ENCODE data around the gene AURKAIP1.
A peak's percentile ranks its signal among the peaks of the same experiment; 100 is the strongest.

Gene AURKAIP1

DNA sequence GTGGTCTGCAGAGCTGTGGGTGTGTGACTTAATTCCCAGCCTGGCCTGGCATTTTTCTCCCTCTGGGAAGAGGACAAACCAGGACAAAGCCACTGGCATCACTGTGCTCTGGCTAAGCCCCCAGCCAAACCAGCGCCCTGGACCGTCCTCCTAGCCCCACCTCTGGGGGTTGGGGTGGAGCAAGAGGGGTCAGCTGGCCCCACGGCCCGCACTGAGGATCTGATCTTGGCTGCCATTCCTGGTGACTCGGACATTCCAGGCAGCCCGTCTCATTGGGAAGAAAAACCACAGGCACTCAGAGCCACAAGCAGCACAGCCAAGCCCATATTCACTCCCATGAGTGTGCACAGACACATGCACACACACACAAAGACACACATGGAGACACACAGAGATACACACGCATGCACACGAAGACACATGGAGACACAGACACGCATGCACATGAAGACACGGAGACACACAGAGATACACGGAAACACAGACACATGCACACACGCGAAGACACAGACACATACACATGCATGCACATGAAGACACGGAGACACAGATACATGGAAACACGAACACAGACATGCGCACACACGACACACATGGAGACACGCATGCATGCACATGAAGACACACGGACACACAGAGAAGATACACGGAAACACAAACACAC is 14.4 kb downstream of the AURKAIP1 start:
- TF ChIP-seq FOXP2 (optimal IDR thresholded peaks at IDR 0.05; ENCODE audit: borderline replicate concordance, extremely low read depth, extremely low read length, insufficient read depth) (no peak), TAF1 (IDR thresholded peaks at IDR 0.05; ENCODE audit: borderline replicate concordance, insufficient read depth, low read length) (0 out of 2 replicates have a peak, but pooled peaks have one; percentile 17)

DNA sequence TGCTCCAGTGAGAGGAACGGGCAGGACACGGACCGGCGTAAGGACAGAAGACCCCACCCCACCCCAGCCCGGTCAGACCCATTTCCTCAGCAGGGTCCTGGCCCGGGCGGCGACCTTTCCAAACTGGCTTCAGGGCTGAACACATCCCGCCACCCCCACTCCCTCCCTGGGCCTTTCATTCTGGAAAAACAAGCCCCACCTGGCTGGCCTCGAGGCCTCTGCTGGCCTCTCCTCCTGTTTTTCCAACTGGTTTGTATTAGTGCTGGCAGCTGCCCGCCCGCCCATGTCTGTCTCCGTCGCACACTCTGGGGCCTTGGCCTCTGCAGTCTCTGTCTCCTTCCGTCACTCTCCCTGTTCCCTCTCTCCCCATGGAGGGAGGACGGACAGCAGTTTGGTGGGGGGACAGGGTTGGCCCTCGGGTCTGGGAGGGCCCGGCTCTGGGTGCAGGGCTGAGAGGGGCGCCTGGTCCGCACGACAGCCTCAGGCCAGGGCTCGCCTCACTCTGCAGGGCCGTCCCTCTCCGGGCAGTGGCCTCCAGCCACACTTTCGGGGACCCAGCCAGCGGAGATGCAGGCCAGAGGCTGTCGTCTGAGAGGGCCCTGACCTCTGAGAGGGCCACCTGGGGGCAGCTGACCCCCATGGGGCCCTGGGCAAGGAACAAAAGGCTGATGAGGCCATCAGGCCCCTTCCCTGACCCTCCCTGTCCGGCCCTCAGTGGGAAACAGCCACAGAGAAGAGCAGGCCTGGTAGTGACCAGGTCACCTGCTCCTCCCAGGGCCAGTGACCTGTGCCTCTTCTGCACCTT is 15.1 kb downstream of the AURKAIP1 start:
- TF ChIP-seq SIN3A (IDR thresholded peaks at IDR 0.05; ENCODE audit: borderline replicate concordance, insufficient read depth, low read length) (no peak), FOXP2 (optimal IDR thresholded peaks at IDR 0.05; ENCODE audit: borderline replicate concordance, extremely low read depth, extremely low read length, insufficient read depth) (no peak), POLR2AphosphoS5 (IDR thresholded peaks at IDR 0.05; ENCODE audit: low read depth, low read length) (peak; percentile 47; the same call in 1 of the 2 replicates), TAF1 (IDR thresholded peaks at IDR 0.05; ENCODE audit: borderline replicate concordance, insufficient read depth, low read length) (0 out of 2 replicates have a peak, but pooled peaks have one; percentile 31)
- TF ChIP-seq, protein P1, sequence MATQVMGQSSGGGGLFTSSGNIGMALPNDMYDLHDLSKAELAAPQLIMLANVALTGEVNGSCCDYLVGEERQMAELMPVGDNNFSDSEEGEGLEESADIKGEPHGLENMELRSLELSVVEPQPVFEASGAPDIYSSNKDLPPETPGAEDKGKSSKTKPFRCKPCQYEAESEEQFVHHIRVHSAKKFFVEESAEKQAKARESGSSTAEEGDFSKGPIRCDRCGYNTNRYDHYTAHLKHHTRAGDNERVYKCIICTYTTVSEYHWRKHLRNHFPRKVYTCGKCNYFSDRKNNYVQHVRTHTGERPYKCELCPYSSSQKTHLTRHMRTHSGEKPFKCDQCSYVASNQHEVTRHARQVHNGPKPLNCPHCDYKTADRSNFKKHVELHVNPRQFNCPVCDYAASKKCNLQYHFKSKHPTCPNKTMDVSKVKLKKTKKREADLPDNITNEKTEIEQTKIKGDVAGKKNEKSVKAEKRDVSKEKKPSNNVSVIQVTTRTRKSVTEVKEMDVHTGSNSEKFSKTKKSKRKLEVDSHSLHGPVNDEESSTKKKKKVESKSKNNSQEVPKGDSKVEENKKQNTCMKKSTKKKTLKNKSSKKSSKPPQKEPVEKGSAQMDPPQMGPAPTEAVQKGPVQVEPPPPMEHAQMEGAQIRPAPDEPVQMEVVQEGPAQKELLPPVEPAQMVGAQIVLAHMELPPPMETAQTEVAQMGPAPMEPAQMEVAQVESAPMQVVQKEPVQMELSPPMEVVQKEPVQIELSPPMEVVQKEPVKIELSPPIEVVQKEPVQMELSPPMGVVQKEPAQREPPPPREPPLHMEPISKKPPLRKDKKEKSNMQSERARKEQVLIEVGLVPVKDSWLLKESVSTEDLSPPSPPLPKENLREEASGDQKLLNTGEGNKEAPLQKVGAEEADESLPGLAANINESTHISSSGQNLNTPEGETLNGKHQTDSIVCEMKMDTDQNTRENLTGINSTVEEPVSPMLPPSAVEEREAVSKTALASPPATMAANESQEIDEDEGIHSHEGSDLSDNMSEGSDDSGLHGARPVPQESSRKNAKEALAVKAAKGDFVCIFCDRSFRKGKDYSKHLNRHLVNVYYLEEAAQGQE (IDR thresholded peaks at IDR 0.05; ENCODE audit: insufficient read depth in 1 of 2, low read depth in 2 of 2, low read length in 2 of 2): no peak; a peak in 1 of 4 replicates

DNA sequence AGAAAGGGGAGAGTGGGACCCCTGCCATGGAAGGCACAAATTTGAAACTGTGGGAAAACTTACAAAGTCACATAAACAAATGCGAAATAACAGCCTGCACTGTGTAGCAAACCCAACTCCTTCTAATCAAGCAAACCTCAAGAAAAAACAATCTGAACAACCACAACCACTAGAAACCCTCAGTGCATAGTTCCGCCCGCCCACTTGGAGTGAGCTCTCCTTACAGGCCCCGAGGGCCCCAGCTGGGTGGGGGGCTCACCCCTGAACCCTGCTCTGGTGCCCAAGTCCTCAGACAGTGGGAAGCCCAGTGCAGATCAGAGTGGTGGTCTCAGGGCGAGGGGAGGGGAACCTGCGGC is 15.7 kb downstream of the AURKAIP1 start:
- TF ChIP-seq POLR2AphosphoS5 (IDR thresholded peaks at IDR 0.05; ENCODE audit: low read depth, low read length) (no peak), TAF1 (IDR thresholded peaks at IDR 0.05; ENCODE audit: borderline replicate concordance, insufficient read depth, low read length) (no peak), SIN3A (IDR thresholded peaks at IDR 0.05; ENCODE audit: borderline replicate concordance, insufficient read depth, low read length) (no peak), FOXP2 (optimal IDR thresholded peaks at IDR 0.05; ENCODE audit: borderline replicate concordance, extremely low read depth, extremely low read length, insufficient read depth) (no peak)
- TF ChIP-seq, protein P1 (IDR thresholded peaks at IDR 0.05; ENCODE audit: insufficient read depth in 1 of 2, low read depth in 2 of 2, low read length in 2 of 2): no peak

DNA sequence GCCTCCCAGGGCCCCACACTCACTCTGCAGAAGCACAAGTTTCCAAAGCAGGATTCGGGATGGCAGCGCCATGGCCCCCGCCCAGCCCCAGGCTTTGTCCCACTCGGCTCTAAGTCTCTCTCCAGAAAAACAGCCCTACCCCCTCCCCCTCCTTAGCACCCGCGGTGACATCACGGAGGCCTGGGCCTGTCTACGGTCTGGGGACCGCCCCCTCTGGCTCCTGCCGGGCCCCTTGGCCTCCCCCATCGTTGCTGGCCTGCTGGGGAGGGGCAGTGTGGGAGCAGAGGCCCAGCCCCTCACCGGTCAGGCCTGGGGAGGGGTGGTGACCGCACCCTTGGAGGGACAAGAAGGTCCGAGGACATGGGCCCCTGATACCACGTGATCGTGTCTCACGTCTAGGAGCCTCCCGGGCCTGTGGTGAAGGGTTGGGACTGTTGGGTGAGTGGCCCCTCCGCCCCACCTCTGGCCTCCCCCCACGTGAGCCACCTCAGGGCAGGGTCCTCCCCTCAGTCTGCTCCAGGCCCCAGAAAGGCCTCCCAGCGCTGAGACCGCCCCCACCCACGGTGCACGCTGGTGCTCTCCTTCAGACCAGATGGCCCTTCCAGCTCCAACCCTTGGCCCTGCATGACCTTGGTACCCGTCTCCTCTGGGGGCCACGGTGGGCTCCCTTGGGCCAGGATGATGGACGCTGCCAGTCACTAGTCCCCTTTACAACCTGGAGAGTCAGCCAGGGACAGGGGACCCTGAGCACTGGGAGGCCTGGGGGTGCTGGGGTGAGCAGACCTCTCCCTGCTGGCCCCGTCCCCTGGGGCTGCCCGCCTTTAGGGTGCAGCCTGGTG is 16.4 kb downstream of the AURKAIP1 start, which contains the start of gene MXRA8:
TSS of gene MXRA8 (minus strand) at position 123 of the 839 bp plus-strand sequence. CDS start at position 72, 51 bp downstream.
- TF ChIP-seq POLR2AphosphoS5 (IDR thresholded peaks at IDR 0.05; ENCODE audit: low read depth, low read length) (peak; percentile 21; the same call in 1 of the 2 replicates), TAF1 (IDR thresholded peaks at IDR 0.05; ENCODE audit: borderline replicate concordance, insufficient read depth, low read length) (no peak), SIN3A (IDR thresholded peaks at IDR 0.05; ENCODE audit: borderline replicate concordance, insufficient read depth, low read length) (peak; percentile 23; the same call in 1 of the 2 replicates), FOXP2 (optimal IDR thresholded peaks at IDR 0.05; ENCODE audit: borderline replicate concordance, extremely low read depth, extremely low read length, insufficient read depth) (no peak)
- TF ChIP-seq, protein P1 (IDR thresholded peaks at IDR 0.05; ENCODE audit: insufficient read depth in 1 of 2, low read depth in 2 of 2, low read length in 2 of 2): no peak

Measured in PFSK-1 (cell line).